ENCODE results near the gene CATSPERD.

The CATSPERD gene, protein sequence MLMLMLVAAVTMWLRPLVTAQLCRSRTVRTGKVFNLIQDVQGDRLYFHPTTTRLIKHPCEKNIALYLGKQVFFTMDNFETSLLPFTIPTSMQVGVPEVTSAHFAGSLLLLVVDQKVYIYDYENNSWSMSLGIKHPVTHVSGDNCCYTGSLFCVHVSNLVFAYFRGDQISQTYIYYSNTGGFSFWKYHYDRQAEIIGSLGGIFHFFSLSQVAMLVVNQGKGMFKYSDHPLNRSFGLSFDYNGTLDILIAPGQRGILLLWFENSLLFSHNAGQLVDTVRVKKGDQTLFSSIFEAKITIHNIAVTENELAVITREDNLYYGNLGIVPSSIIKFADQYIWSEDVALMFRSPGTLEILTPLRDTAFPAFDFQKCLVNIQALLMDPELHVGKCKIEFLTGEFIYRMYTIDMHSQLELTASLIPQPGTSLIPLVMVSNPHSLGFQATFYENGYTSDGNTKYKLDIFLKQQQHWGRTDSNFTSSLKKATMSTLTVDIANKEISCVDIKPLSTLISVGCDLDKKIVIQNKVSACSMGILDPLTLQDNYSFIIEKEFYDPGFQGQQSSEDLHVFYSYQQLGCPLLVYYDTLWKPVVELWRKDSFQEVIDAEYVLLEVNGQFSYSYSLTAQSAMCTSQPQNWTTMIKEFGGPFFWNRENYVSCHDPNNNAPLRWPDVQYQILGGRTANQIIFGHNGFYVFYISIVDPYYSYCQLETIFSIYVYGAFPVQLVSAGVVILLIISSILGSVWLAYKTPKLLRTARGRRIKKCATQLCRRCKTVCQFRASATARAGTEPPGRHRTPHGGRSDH

DNA sequence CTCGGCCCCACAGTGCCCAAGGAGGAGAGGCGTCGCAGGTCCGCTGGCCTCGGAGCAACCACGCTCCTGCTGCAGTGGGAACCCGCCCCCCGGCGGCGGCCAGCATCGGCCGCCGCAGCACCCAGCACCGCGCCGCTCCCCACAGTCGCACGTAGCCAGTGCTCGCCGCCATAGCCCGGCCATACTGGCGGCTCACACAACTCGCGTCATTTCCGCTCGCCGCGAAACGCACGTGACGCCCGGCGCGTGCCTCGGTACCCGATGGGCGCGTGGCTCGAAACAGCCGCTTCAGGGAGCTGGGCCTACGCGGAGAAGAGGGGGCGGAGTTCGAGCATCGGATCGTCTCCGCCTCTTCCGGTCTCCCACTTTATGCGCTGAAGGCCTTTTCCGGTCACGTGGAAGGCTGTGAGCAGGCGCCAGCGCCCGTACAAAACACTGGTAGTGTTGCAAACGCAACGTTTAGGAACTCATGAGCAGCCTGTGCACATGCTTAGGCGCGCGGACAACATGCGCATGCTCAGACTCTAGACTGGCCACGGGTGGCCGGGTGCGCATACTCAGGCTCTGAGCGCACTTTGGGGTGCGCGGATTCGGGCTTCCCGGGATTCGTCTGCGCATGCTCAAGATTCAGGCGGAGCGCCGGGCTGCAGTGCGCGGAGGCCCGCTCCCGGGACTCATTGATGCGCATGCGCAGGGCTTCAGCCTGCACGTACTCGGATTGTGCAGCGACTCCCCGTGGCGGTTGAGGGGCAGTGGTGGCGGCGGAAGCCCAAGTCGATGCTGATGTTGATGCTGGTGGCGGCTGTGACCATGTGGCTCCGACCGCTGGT, at the start of gene CATSPERD, which contains the start of gene LONP1:
Gene CATSPERD, plus strand, starts transcription at position 677 of the 830 bp plus-strand sequence. Its CDS starts 101 bp downstream, at position 778.
Gene LONP1, minus strand, starts transcription at position 186 of the 830 bp plus-strand sequence. Its CDS starts 14 bp downstream, at position 172.
- DNase-seq, result peak; percentile 98 to 99

DNA sequence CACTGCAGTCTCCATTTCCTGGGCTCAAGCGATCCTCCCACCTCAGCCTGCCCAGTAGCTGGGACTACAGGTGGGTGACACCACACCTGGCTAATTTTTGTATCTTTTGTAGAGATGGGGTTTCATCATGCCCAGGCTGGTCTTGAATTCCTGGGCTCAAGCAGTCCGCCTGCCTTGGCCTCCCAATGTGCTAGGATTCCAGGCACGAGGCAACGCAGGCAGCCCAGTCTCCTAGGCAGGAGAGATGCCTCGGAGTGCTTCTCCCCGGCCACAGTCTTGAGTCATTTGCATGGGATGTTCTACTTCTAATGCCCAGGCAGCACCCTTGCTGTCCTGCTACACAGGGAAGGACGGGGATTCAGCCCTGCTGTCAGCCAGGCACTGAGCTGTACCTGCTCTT, 48.8 kb upstream of the CATSPERD start:
- no peak for DNase-seq

DNA sequence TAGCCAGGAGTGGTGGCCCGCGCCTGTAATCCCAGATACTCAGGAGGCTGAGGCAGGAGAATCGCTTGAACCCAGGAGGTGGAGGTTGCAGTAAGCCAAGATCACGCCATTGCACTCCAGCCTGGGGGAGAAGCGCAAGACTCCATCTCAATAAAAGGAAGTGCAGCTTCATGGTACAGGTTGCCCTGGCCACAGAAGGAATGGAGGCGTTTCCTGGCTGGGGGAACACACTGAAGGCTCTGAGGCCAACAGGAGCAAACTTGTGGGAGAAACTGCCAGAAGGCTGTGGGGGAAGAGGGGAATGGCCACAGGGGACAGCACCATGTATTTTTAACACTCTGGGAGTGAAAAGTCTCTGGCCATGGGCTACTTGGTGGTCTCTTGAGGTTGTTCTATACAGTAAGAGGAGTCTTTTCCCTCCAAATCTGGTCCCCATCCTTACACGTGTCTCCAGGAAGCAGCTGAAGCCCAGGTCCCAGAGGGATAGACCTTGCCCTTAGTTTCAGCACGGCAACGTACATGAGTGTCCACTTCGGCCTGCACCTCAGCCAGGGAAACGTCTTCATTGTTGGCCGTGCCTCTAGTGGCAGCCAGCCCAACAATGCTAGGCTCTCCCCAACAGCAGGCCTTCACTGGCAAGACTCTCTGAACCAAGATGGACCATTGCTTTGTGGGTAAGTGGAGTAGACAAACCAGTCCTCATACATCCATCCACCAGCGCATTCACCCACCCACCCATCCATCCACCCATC, 47.6 kb upstream of the CATSPERD start:
- no peak for DNase-seq

DNA sequence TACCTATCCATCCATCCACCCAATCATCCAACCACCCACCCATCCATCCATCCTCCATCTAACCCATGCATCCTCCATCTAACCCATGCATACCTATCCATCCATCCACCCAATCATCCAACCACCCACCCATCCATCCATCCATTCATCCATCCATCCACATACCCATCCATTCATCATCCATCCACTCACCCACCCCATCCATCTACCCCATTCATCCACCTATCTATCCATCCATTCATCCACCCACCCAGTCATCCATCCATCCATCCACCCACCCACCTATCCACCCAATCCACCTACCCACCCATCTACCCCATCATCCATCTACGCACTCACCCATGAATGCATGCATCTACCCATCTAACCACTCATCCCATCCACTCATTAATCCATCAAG, 46.7 kb upstream of the CATSPERD start:
- DNase-seq, result no peak

DNA sequence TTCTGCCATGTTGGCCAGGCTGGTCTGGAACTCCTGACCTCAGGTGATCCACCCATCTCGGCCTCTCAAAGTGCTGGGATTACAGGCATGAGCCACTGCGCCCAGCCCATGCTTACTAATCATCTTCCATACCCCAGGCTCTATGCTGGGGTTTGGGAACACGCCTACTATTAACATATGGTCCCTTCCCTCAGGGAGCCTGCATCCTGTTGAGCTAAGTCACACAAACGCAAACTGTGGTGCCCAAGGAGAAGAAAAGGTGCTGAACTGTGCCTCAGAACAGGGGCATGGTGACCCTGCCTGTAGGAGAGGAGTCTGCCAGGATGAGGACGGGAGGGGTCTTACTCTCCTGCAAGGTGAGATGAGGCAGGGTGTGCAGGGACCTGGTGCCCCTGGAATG, 45.7 kb upstream of the CATSPERD start:
- no peak for DNase-seq

DNA sequence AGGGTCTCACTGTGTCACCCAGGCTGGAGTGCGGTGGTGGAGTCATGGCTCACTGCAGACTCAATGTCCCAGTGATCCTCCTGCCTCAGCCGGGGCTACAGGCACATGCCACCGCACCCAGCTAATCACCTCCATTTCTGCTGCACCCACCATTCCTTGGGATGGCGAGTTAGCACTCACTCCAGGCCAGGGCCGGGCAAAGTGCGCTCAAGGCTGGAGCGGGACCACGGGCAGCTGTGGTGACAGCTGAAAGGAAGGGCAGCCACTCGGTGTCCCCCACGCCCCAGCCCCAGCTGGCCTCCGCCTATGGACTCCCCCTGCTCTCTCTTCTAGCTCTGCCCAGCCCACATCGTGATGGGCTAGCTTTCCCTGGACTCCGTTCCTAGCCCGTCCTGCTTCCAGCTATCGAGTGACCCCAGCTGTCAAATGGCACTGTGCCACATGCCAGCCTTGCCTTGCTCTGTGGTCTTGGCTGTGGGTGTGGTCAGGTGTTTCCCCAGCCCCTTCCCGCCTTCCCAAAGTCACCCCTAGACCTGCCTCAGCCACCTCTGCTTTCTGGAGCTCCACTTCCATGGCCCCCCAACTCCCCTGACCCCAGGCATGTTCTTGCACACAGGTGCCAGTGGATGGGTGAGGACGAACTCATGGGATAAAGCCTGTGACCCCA, 44.2 kb upstream of the CATSPERD start:
- no peak for DNase-seq

DNA sequence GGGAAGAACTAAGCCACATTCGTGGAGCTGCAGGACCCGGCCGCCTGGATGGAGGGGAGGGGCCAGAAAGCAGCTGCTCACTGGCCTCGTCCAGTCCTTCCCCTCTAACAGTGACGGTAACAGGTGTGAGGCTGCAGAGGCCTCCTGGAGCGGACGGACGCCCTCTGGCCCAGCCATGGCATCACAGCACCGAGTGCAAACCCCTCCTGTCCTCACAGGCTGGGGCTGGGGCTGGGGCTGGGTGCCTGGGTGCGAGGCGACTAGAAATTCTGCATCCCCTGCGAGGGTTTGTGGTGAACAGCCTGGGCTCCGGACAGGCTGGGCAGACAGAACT, 43.7 kb upstream of the CATSPERD start:
- no peak for DNase-seq

DNA sequence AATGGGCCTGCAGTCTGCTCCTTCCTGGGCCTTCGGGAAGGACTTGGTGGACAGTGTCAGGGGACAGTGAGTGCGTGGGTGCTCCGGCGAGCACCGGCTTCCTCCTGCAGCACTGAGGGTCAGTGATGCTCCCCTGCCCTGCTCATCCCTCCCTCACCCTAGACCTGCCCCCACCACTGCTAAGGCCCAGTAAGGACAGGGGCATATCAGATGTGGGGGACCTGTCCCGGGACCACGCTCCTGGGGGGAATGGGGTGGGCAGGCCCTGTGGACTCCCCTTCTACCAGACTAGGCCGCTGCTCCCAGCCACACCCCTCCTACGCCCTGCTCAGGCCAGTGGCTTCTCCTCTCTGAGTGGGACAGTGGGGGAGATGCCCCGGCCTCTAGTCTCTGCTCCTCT, 43.3 kb upstream of the CATSPERD start:
- no peak for DNase-seq

DNA sequence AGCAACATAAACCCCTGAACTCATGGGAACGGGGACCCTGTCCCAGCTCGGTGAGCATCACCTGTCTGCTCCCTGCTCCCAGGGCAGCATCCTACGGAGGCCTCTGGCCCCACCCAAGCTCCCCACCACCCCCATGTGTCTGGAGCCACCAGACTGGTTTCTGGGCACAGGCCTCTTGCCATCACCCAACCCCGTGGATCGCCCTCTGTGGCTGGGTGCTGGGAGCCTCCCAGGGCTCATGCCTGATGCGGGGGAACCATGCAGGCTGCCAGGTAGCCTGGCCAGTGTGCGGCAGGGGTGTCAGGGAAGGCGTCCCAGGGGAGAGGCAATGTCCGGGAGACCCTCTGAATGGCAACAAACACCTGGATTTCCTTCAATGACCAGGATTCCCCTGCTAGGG, 42.9 kb upstream of the CATSPERD start:
- no peak for DNase-seq

DNA sequence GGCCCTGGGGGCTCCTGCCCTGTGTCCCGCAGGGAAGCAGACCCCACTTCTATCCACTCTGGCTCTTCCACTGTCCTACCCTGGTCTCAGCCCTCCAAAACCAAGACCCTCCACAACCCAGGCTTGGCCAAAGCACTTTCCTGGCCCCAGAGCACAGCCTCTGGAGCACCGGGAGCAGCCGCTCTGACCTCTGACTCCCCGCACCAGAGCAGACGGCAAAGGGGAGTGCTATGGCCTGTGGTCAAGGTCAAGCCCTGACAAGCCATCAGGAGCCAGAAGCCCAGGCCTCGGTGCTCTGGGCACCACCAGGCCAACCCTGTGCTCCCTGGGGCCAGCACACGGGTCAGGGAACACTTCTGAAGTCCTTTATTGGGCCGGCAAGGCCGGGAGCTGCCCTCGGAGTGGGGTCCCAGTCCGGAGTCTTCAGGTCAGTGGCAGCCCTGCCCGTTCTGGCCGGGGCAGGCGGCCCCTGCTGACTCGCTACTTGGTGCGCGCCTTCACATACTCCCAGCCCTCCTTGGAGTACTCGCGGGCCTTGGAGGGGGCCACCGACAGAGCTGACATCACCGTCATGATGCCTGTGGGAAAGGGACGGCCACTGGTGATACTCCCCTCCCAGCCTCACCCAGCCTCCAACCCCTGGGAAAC, 42.2 kb upstream of the CATSPERD start:
- no peak for DNase-seq

DNA sequence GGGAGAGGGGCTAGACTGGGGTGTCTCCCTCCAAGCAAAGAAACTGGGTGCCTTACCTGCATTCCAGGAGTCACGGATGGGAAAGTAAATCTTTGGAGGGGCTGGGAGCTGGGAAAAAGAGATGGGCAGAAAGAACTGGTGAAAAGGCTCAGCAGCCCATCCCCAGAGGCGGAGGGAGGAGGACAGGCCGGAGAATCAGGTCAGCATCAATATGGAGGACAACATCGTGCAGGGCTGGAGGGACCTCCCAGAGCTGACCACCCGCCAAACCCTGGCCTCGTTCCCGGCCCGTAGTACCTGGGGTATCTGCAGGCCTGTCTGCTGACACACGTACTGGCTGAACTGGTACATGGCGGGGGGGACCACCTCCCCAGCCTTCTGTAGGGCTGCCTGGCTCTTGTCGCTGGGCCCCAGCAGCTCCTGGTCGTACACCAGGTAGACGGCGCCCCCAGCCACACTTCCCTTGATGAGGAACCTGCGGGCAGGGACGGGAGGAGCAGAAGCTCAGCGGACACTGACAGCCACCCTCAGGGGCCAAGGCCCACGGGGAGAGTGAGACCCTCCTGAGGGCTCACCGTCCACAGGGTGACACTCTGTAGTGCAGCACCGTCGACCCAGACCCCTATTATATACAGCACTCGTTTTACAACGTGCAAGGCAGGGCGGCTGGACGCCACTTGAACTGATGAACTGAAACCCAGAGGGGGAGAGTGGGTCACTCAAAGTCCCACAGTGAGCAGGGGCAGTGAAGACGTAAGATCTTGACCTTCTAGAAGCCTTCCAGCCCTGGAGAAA, 41.0 kb upstream of the CATSPERD start:
- no peak for DNase-seq

DNA sequence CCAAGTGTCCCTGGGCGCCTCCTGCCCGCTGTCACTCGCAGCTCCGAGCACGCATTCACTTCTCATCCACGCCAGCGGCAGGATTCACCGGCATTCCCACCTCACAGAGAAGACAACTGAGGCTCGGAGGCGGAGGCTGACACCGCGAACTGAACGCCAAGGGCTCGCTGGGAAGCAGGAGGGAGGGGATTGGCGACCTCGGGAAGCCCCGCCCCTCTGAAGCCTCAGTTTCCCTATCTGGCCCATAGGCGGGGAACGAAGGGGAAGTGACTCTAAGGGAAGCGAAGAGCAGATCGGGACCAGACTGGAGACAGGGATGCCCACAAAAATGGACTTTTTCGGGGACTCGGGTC, 40.4 kb upstream of the CATSPERD start:
- DNase-seq, result no peak

DNA sequence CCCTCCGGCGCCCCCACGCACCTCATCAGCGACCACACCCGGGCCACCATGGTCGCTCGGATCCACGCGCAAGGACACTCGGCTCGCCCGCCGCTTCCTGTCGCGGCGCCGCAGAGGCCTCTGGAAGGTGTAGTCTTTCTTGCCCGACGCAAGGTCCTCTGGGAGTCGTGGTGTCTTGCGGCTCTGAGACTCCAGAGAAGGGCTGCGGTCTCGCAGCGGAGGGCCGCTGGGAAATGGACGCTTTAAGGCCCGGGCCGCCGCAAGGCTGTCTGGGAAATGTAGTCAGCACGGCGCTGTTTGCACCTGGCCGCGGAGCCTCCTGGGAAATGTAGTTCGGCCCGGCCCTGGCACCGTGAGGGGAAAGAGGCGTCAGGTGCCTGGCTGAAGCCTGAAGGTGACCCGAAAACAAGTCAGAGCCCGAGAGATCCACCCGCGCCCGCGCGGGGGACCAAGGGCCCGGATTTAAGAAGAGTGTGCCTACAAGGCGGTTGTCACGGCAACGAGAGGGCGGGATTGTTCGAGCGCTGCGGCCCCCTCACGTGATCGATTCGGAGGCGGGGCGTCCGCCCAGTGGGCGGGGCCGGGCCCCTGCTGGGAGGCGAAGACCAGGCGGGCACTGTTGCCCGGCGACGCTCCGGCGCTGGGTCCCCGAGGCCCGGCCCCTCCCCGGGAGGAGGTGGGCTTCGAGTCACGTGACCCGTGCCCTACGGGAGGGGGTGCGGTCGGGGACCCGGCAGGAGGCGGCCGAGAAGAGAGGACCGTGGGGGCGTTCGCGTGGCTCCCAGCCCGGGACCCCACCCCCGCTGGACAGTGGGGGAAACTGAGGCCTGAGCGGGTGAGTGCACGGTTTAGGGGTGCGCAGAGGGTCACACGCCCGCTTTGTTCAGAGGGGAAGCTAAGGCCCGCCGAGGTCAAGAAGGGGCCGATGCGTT, 39.7 kb upstream of the CATSPERD start, which contains the start of the genes HSD11B1L and MICOS13:
Gene HSD11B1L, plus strand, starts transcription at position 591 of the 932 bp plus-strand sequence. CDS start 3,806 bp downstream, outside the sequence.
Gene MICOS13, minus strand, starts transcription at position 80 of the 932 bp plus-strand sequence. Its CDS starts 30 bp downstream, at position 50.
- DNase-seq, result peak; percentile 99

DNA sequence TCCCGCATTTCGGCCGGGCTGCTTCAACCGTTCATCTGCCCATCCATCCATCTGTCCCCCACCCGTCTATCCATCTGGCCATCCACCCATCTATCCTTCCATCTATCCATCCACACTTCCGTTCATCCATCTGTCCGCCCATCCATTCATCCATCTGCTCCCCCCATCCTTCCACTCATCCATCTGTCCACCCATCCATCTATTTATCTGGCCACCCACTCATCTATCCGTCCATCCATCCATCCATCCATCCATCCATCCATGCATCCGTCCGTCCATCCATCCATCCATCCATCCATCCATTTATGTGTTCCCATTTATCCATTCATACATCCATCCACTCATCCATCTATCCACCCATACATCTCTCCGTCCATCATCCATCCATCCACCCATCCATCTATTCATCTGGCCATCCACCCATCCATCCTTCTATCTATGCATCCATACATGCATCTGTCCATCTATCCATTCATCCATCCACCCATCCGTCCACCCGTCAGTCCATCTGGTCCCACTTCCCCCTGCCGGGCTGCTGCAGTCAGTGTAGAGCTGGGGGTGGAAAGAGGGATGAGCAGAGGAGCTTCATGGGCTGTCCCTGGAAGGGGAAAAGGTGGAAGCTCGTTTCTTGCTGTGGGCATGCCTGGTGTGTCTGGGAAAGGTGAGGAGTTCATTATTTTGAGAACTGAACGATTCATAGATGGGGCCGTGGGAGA, 38.9 kb upstream of the CATSPERD start:
- DNase-seq, result no peak

DNA sequence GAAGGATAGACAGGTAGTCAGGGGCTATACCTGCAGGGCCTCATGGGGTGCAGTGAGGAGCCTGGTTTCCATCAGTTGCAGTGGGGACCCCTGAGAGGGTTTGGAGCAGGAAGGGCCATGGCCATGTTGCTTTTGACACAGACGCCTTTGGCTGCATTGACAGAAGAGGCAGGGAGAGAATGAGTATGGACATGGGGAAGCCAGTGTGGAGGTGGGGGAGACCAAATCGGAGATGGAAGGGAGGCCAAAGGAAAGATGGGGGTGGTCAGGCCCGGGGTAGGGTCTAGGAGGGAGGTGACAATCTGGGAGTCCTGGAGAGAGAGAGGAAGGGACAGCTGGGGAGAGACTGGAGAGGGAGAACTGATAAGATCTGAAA, 38.3 kb upstream of the CATSPERD start:
- DNase-seq, result no peak

DNA sequence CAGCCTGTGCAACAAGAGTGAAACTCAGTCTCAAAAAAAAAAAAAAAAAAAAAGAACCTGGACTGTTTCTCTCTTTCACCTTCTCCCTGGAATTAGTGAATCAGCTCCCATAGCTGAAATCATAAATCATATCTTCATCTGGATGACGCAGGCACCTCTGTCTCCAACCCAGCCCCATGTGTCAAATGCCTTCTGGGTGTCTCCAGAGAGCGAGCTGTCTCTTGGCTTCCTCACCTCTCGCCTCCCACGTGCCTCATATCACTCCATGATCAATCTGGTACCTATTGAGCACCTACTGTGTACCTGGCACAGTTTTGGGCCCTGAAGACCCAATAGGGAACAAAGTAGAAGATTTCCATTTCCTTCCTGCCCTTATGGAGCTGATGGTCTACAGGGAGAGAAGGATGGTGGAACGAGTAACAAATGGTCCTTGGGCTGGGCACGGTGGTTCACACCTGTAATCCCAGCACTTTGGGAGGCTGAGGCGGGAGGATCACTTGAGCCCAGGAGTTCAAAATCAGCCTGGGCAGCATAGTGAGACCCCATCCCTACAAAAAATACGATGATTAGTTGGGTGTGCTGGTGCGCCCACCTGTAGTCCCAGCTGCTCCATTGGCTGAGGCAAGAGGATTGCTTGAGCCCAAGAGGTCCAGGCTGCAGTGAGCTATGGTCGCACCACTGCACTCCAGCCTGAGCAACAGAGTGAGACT, 37.1 kb upstream of the CATSPERD start:
- DNase-seq, result no peak

DNA sequence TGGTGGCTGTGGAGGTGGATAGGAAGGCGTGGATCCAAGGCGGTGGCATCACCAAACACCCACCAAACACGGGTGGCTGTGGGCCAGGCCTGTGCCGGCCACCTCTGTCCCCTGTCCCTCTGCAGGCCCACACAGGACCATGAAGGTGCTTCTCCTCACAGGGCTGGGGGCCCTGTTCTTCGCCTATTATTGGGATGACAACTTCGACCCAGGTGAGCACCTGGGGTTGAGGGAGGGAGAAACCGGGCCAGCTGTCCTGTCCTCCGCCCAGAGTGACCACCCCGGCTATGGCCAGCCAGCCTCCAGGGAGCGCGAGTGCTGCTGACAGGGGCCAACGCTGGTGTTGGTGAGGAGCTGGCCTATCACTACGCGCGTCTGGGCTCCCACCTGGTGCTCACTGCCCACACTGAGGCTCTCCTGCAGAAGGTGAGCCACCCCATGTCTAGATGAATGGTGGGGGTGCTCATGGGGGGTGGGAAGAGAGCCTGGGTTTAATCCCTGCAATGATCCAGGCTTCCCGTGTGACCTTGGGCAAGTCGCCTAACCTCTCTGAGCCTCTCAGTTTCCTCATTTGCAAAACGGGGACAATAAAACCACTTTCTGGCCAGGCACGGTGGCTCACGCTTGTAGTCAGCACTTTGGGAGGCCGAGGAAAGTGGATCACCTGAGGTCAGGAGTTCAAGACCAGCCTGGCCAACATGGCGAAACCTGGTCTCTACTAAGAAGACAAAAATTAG, 35.6 kb upstream of the CATSPERD start:
- DNase-seq, result no peak

Measured in CD4-positive, alpha-beta T cell treated with Interleukin-1 beta for 1 hour (primary cell).